Osteoblast (primary cell): ENCODE results near the gene ARPIN. TPM values are rescaled to one million over a fixed set of nuclear protein-coding genes. Genes with fewer than 3 reads are reported as not detected.
"Not testable (repeated sequence)": the region's sequence is repeated elsewhere in the genome, so short reads cannot be mapped to it uniquely, and the experiment has no call there.

Experiments used
- DNase-seq: peaks from one replicate; pipeline ENCODE4 v3.0.0; 2011; ENCODE audit warnings: low spot score, mixed read lengths; ENCODE audit not compliant: insufficient read length; ENCODE audit errors: missing footprints
- H2AFZ ChIP-seq: 2 replicates; pipeline ENCODE4 v1.6.0; 2011; ENCODE audit warnings: mild to moderate bottlenecking, low read length
- H3K27ac ChIP-seq: 2 replicates; pipeline ENCODE4 v1.5.1; 2011; ENCODE audit warnings: mild to moderate bottlenecking, low read depth, low read length, moderate library complexity
- H3K27me3 ChIP-seq: 2 replicates; pipeline ENCODE4 v1.6.0; 2012; ENCODE audit warnings: mild to moderate bottlenecking, control low read depth, inconsistent platforms, low read length, moderate library complexity; ENCODE audit not compliant: insufficient read depth
- H3K36me3 ChIP-seq: 2 replicates; pipeline ENCODE4 v1.5.1; 2011; ENCODE audit warnings: mild to moderate bottlenecking, low read length, control low read depth, moderate library complexity; ENCODE audit not compliant: insufficient read depth
- H3K4me1 ChIP-seq: 2 replicates; pipeline ENCODE4 v1.5.1; 2011; ENCODE audit warnings: mild to moderate bottlenecking, low read length, control low read depth, moderate library complexity; ENCODE audit not compliant: insufficient read depth
- H3K4me2 ChIP-seq: 2 replicates; pipeline ENCODE4 v1.6.0; 2011; ENCODE audit warnings: mild to moderate bottlenecking, low read length; ENCODE audit not compliant: insufficient read depth
- H3K4me3 ChIP-seq: fragments of 200-600 bp; sonication (generic); 3 replicates; pipeline ENCODE4 v1.5.1; 2012; ENCODE audit warnings: mild to moderate bottlenecking, low read length, inconsistent platforms; ENCODE audit not compliant: insufficient read depth
- H3K79me2 ChIP-seq: 2 replicates; pipeline ENCODE4 v1.6.0; 2012; ENCODE audit warnings: mild to moderate bottlenecking, low read length, control low read depth, inconsistent platforms; ENCODE audit not compliant: insufficient read depth
- H3K9me3 ChIP-seq: 2 replicates; pipeline ENCODE4 v1.5.1; 2011; ENCODE audit warnings: low read depth, low read length, control low read depth
- H4K20me1 ChIP-seq: 2 replicates; pipeline ENCODE4 v1.6.0; 2012; ENCODE audit warnings: mild to moderate bottlenecking, low read length, control low read depth; ENCODE audit not compliant: insufficient read depth
- CTCF ChIP-seq: IDR thresholded peaks from 2 replicates; pipeline ENCODE4 v1.5.1; 2011; ENCODE audit warnings: mild to moderate bottlenecking, low read depth, low read length, moderate library complexity; ENCODE audit errors: extremely low read depth
- total RNA-seq: library from RNA; depleted of rRNA; stranded (reverse); fragments of >200 nt; gene quantifications from 2 replicates; pipeline ENCODE4 v1.2.3, GENCODE V29; 2012

Gene ARPIN
- total RNA-seq, 1 donor = 14.1 TPM

- Histone ChIP-seq H3K27me3 (no peaks in the 10 kb centered on the region), H3K4me3 (no peak overlapping the region), H3K36me3 (no peaks in the 10 kb centered on the region), H4K20me1 (no peaks in the 10 kb centered on the region), H3K79me2 (no peaks in the 10 kb centered on the region), H3K27ac (no peak overlapping the region), H3K9me3 (no peaks in the 10 kb centered on the region), H3K4me1 (no peaks in the 10 kb centered on the region), H2AFZ (no peak overlapping the region), H3K4me2 (no peak overlapping the region)
- no peak for TF ChIP-seq CTCF
- no peak for DNase-seq
These were observed 36.0 kb upstream of the ARPIN start for GRCh38 chr15:89948796-89949195.

- H3K79me2 ChIP-seq = no peaks in the 10 kb centered on the region
- DNase-seq = peak; percentile 41
- H3K27me3 ChIP-seq = no peaks in the 10 kb centered on the region
- H3K4me1 ChIP-seq = no peaks in the 10 kb centered on the region
- H2AFZ ChIP-seq = no peak overlapping the region
- no peaks in the 10 kb centered on the region for H4K20me1 ChIP-seq
- H3K36me3 ChIP-seq = no peaks in the 10 kb centered on the region
- no peak overlapping the region for H3K27ac ChIP-seq
- H3K9me3 ChIP-seq = no peaks in the 10 kb centered on the region
- H3K4me3 ChIP-seq = no peak overlapping the region
- TF ChIP-seq CTCF = no peak
- H3K4me2 ChIP-seq = no peak overlapping the region
These were observed 34.6 kb upstream of the ARPIN start for GRCh38 chr15:89947385-89947784.

GRCh38 chr15:89946681-89947299, 34.0 kb upstream of the ARPIN start:
- Histone ChIP-seq H3K36me3 (no peaks in the 10 kb centered on the region), H3K9me3 (no peaks in the 10 kb centered on the region)

GRCh38 chr15:89943721-89944120, 31.0 kb upstream of the ARPIN start:
- not testable (repeated sequence) for H3K4me3 ChIP-seq, H3K4me1 ChIP-seq, H3K27ac ChIP-seq, DNase-seq, H3K27me3 ChIP-seq, H3K79me2 ChIP-seq, H3K9me3 ChIP-seq, H3K36me3 ChIP-seq, H4K20me1 ChIP-seq, H2AFZ ChIP-seq, H3K4me2 ChIP-seq

More at GRCh38 chr15:89946681-89947299, 34.0 kb upstream of the ARPIN start:
- no peak overlapping the region for H2AFZ ChIP-seq
- no peaks in the 10 kb centered on the region for H3K4me1 ChIP-seq
- no peak overlapping the region for H3K27ac ChIP-seq
- H3K27me3 ChIP-seq = no peaks in the 10 kb centered on the region
- no peak for DNase-seq
- H3K4me2 ChIP-seq = no peak overlapping the region
- no peaks in the 10 kb centered on the region for H3K79me2 ChIP-seq
- no peak overlapping the region for H3K4me3 ChIP-seq
- no peak for TF ChIP-seq CTCF
- no peaks in the 10 kb centered on the region for H4K20me1 ChIP-seq
